ENCODE results near the gene PTPRO.

Gene PTPRO

DNA sequence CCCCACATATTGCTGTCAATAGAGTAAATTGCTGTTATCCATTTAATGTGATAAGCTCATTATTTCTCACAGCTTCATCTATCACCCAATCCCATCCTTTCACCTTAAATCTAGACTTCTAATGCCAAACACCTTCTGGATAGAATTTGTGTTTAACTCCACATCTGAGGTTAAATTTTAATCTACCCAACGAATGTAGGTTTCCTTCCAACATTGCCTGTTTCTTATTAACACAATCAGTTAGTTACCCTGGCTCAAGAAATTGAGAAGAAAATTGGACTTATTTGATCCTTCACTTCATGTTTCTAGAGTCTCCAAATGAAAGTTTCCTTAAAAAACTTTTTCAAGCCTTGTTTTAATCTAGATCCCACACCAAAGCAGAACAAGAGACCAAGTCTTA is 67.3 kb downstream of the PTPRO start:
- Histone ChIP-seq H3K4me3 (ENCODE audit: insufficient read depth, low read length, poor library complexity, severe bottlenecking) (no peak overlapping the region), H3K9me2 (replicated peaks; ENCODE audit: insufficient read depth, low read length) (no peaks in the 10 kb centered on the region), H3K27me3 (ENCODE audit: low read length) (no peaks in the 10 kb centered on the region), H3K9me3 (ENCODE audit: insufficient read depth, low read length) (no peaks in the 10 kb centered on the region), H3K79me2 (ENCODE audit: insufficient read depth, low read length) (no peaks in the 10 kb centered on the region), H4K20me1 (ENCODE audit: low read depth, low read length) (no peaks in the 10 kb centered on the region), H2AFZ (ENCODE audit: low read depth, low read length, severe bottlenecking) (no peak overlapping the region), H3F3A (ENCODE audit: insufficient read depth) (no peaks in the 10 kb centered on the region), H3K9ac (ENCODE audit: low read length) (no peak overlapping the region), H3K27ac (ENCODE audit: low read depth, low read length) (no peak overlapping the region), H3K36me3 (ENCODE audit: low read length) (no peaks in the 10 kb centered on the region), H3K4me2 (ENCODE audit: low read depth, low read length, poor library complexity, severe bottlenecking) (no peak overlapping the region)
- TF ChIP-seq EZH2phosphoT487 (conservative IDR thresholded peaks at IDR 0.05; ENCODE audit: low read length): no peak
- TF ChIP-seq, protein P1, sequence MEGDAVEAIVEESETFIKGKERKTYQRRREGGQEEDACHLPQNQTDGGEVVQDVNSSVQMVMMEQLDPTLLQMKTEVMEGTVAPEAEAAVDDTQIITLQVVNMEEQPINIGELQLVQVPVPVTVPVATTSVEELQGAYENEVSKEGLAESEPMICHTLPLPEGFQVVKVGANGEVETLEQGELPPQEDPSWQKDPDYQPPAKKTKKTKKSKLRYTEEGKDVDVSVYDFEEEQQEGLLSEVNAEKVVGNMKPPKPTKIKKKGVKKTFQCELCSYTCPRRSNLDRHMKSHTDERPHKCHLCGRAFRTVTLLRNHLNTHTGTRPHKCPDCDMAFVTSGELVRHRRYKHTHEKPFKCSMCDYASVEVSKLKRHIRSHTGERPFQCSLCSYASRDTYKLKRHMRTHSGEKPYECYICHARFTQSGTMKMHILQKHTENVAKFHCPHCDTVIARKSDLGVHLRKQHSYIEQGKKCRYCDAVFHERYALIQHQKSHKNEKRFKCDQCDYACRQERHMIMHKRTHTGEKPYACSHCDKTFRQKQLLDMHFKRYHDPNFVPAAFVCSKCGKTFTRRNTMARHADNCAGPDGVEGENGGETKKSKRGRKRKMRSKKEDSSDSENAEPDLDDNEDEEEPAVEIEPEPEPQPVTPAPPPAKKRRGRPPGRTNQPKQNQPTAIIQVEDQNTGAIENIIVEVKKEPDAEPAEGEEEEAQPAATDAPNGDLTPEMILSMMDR (IDR thresholded peaks at IDR 0.05; ENCODE audit: insufficient read depth, low read length, poor library complexity, severe bottlenecking): no peak

DNA sequence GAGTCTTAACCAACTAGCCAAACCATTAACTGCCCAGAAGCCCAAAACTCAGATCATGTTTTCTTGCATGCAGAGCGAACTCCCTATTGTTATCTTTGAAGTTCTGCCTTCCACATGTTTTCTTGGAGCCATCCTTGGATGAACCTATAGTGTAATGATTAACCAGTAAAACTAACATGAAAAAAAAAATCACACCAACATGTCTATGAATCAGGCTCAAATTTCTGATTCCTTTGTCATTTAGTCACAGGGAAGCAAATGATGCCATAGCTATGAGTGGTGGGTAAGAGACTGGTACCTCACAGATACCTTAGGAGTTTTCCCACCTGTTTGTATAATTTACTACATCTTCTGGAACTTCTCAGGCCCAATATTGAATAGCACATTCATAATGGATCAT is 70.7 kb downstream of the PTPRO start:
- Histone ChIP-seq H3K79me2 (ENCODE audit: insufficient read depth, low read length) (no peaks in the 10 kb centered on the region), H4K20me1 (ENCODE audit: low read depth, low read length) (no peaks in the 10 kb centered on the region), H3K9ac (ENCODE audit: low read length) (no peak overlapping the region), H3F3A (ENCODE audit: insufficient read depth) (no peaks in the 10 kb centered on the region), H3K4me2 (ENCODE audit: low read depth, low read length, poor library complexity, severe bottlenecking) (no peak overlapping the region), H3K4me3 (ENCODE audit: insufficient read depth, low read length, poor library complexity, severe bottlenecking) (no peak overlapping the region), H3K27me3 (ENCODE audit: low read length) (no peaks in the 10 kb centered on the region), H3K9me3 (ENCODE audit: insufficient read depth, low read length) (no peaks in the 10 kb centered on the region), H3K27ac (ENCODE audit: low read depth, low read length) (no peak overlapping the region), H2AFZ (ENCODE audit: low read depth, low read length, severe bottlenecking) (no peak overlapping the region), H3K36me3 (ENCODE audit: low read length) (no peaks in the 10 kb centered on the region), H3K9me2 (replicated peaks; ENCODE audit: insufficient read depth, low read length) (no peaks in the 10 kb centered on the region)
- TF ChIP-seq, protein P1 (IDR thresholded peaks at IDR 0.05; ENCODE audit: insufficient read depth, low read length, poor library complexity, severe bottlenecking): no peak
- TF ChIP-seq EZH2phosphoT487 (conservative IDR thresholded peaks at IDR 0.05; ENCODE audit: low read length): no peak

DNA sequence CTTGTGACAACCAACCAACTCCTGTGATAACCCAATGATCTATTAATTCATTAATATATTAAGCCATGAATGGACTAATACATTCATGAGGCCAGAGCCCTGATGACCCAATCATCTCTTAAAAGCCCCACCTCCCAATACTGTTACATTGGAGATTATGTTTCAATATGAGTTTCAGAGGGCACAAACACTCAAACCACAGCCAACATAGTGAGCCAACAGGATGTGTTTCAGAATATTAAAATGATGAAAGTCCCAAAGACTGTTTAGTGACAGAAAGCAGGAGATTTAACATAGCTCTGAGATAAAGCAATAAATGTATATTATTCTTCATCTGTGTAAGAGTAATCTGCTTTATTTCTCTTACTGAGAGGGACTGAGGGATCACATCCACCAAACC is 71.7 kb downstream of the PTPRO start:
- H3K9me3 ChIP-seq (ENCODE audit: insufficient read depth, low read length): no peaks in the 10 kb centered on the region
- no peaks in the 10 kb centered on the region for H3K27me3 ChIP-seq (ENCODE audit: low read length)
- no peak overlapping the region for H3K4me3 ChIP-seq (ENCODE audit: insufficient read depth, low read length, poor library complexity, severe bottlenecking)
- H4K20me1 ChIP-seq (ENCODE audit: low read depth, low read length): no peaks in the 10 kb centered on the region
- H3K79me2 ChIP-seq (ENCODE audit: insufficient read depth, low read length): no peaks in the 10 kb centered on the region
- H3K9ac ChIP-seq (ENCODE audit: low read length): no peak overlapping the region
- H3K27ac ChIP-seq (ENCODE audit: low read depth, low read length): no peak overlapping the region
- TF ChIP-seq EZH2phosphoT487 (conservative IDR thresholded peaks at IDR 0.05; ENCODE audit: low read length): no peak
- TF ChIP-seq, protein P1 (IDR thresholded peaks at IDR 0.05; ENCODE audit: insufficient read depth, low read length, poor library complexity, severe bottlenecking): no peak
- no peaks in the 10 kb centered on the region for H3F3A ChIP-seq (ENCODE audit: insufficient read depth)
- no peak overlapping the region for H3K4me2 ChIP-seq (ENCODE audit: low read depth, low read length, poor library complexity, severe bottlenecking)
- no peak overlapping the region for H2AFZ ChIP-seq (ENCODE audit: low read depth, low read length, severe bottlenecking)
- no peaks in the 10 kb centered on the region for H3K36me3 ChIP-seq (ENCODE audit: low read length)
- H3K9me2 ChIP-seq (replicated peaks; ENCODE audit: insufficient read depth, low read length): no peaks in the 10 kb centered on the region
